Activated naive CD8-positive, alpha-beta T cell treated with anti-CD3 and anti-CD28 coated beads, Interleukin-2, amount 50 U/mL, for 24 hours (primary cell): ENCODE data around the gene TLE5.
"Not testable (repeated sequence)": the region's sequence is repeated elsewhere in the genome, so short reads cannot be mapped to it uniquely, and the experiment has no call there.

ENCODE experiments used
- ATAC-seq: fragments of 150-1000 bp; cut with Tn5 transposase; one replicate; pipeline ENCODE4 v1.10.0; 2021
- DNase-seq: peaks from one replicate; pipeline ENCODE4 v3.0.0; 2021
- H3K27ac Mint-ChIP-seq: one replicate; pipeline ENCODE4 v1.8.0; 2021; ENCODE audit warnings: mild to moderate bottlenecking, mixed read lengths
- H3K27me3 Mint-ChIP-seq: one replicate; pipeline ENCODE4 v1.8.0; 2021; ENCODE audit warnings: mixed read lengths
- H3K36me3 Mint-ChIP-seq: one replicate; pipeline ENCODE4 v1.8.0; 2021; ENCODE audit warnings: low read depth, mixed read lengths
- H3K4me1 Mint-ChIP-seq: one replicate; pipeline ENCODE4 v1.8.0; 2021; ENCODE audit warnings: mixed read lengths
- H3K4me3 Mint-ChIP-seq: one replicate; pipeline ENCODE4 v1.8.0; 2021; ENCODE audit warnings: mild to moderate bottlenecking, moderate library complexity, mixed read lengths
- H3K9me3 Mint-ChIP-seq: one replicate; pipeline ENCODE4 v1.8.0; 2021; ENCODE audit warnings: mixed read lengths

Gene TLE5

DNA sequence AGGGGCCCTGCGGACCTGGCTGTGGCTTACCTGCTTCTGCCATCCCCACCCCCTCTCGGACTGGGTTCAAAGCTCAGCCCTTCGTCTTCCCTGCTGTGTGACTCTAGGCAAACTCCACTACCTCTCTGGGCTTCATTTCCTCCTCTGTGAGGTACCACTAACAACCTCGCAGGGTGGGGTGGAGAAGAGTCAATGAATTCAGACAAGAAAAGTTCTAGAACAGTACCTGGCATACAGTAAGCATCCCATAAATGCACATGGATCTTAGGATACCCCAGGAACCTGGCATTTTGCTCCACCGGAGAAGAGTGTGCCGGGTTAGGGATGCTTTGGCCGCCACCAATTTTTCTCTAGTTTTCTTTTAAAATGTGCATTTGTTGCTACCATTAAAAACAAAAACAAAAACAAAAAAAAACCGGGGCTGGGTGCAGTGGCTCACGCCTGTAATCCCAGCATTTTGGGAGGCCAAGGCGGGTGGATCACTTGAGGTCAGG lies 3.4 kb downstream of the TLE5 start:
- no peaks in the 10 kb centered on the region for H3K27me3 Mint-ChIP-seq
- peaks cover 34% of the 10 kb centered on the region for H3K36me3 Mint-ChIP-seq
- DNase-seq (no peak), ATAC-seq (no peak)
- peaks cover 49% of the 10 kb centered on the region for H3K4me1 Mint-ChIP-seq
- peak overlapping the region; percentile 52 for H3K27ac Mint-ChIP-seq
- no peak overlapping the region for H3K4me3 Mint-ChIP-seq
- no peaks in the 10 kb centered on the region for H3K9me3 Mint-ChIP-seq

- no peak for DNase-seq
- ATAC-seq: no peak
- peaks cover 34% of the 10 kb centered on the region for H3K36me3 Mint-ChIP-seq
- peaks cover 43% of the 10 kb centered on the region for H3K4me1 Mint-ChIP-seq
- peak overlapping the region; percentile 52 for H3K27ac Mint-ChIP-seq
- no peak overlapping the region for H3K4me3 Mint-ChIP-seq
- H3K9me3 Mint-ChIP-seq: no peaks in the 10 kb centered on the region
- no peaks in the 10 kb centered on the region for H3K27me3 Mint-ChIP-seq
These were observed 4.1 kb downstream of the TLE5 start for GRCh38 chr19:3058009-3058820.

- no peak for ATAC-seq
- Mint-ChIP-seq H3K4me1 (peaks cover 43% of the 10 kb centered on the region), H3K4me3 (no peak overlapping the region)
These were observed 5.0 kb downstream of the TLE5 start for GRCh38 chr19:3057275-3057714.

DNA sequence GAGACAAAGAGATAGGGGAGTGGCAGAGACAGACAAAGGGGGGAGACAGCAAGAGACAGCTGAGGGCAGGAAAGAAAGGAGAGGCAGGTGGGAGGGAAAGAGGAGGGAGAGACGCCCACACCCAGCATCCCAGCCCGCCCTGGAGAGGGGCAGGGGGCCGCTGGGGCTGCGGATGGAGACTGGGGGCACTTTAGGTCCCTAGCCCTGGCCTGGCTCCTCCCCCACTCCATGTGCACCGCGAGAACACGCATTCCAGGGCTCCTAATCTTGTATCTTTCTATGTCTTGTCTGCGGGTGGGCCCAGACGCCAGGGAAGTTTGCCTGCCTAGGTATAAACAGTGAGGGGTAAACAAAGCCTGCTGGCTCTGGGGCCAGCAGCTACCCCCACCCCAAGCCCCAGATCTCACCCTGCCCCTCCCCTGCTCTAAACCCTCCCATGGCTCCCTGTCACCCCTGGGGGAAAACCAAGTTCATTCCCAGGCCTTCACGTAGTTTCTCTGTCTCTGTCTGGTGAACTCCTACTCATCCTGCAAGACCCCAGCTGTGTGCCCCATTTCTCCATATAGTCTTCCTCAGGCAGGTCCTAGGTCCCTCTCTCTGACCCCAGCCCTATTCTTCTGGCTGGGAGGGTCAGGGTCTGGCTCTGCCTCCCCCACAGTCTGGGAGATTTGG lies 5.7 kb downstream of the TLE5 start:
- peaks cover 34% of the 10 kb centered on the region for H3K36me3 Mint-ChIP-seq
- peak overlapping the region; percentile 35 for H3K27ac Mint-ChIP-seq
- H3K4me3 Mint-ChIP-seq: no peak overlapping the region
- no peaks in the 10 kb centered on the region for H3K9me3 Mint-ChIP-seq
- DNase-seq: no peak
- H3K27me3 Mint-ChIP-seq: no peaks in the 10 kb centered on the region
- ATAC-seq: no peak
- peaks cover 43% of the 10 kb centered on the region for H3K4me1 Mint-ChIP-seq

More at GRCh38 chr19:3057275-3057714, 5.0 kb downstream of the TLE5 start:
- Mint-ChIP-seq H3K9me3 (no peaks in the 10 kb centered on the region), H3K27ac (no peak overlapping the region), H3K27me3 (no peaks in the 10 kb centered on the region), H3K36me3 (peaks cover 34% of the 10 kb centered on the region)
- DNase-seq: no peak

GRCh38 chr19:3055741-3056416 lies 6.4 kb downstream of the TLE5 start:
- no peak overlapping the region for H3K27ac Mint-ChIP-seq
- no peak overlapping the region for H3K4me3 Mint-ChIP-seq
- ATAC-seq (no peak), DNase-seq (no peak)
- H3K4me1 Mint-ChIP-seq: peaks cover 42% of the 10 kb centered on the region
- peaks cover 32% of the 10 kb centered on the region for H3K36me3 Mint-ChIP-seq
- no peaks in the 10 kb centered on the region for H3K9me3 Mint-ChIP-seq
- no peaks in the 10 kb centered on the region for H3K27me3 Mint-ChIP-seq

- Mint-ChIP-seq H3K9me3 (no peaks in the 10 kb centered on the region), H3K27ac (peak overlapping the region; percentile 49), H3K27me3 (no peaks in the 10 kb centered on the region), H3K4me3 (no peak overlapping the region), H3K36me3 (peaks cover 28% of the 10 kb centered on the region), H3K4me1 (peaks cover 36% of the 10 kb centered on the region)
- ATAC-seq (no peak), DNase-seq (no peak)
These were observed 7.1 kb downstream of the TLE5 start for GRCh38 chr19:3054972-3055740.

- DNase-seq (no peak), ATAC-seq (no peak)
- Mint-ChIP-seq H3K27me3 (no peaks in the 10 kb centered on the region), H3K4me3 (no peak overlapping the region), H3K4me1 (peaks cover 29% of the 10 kb centered on the region), H3K27ac (peak overlapping the region; percentile 49), H3K9me3 (no peaks in the 10 kb centered on the region), H3K36me3 (peaks cover 21% of the 10 kb centered on the region)
These were observed 7.9 kb downstream of the TLE5 start for GRCh38 chr19:3054265-3054971.

DNA sequence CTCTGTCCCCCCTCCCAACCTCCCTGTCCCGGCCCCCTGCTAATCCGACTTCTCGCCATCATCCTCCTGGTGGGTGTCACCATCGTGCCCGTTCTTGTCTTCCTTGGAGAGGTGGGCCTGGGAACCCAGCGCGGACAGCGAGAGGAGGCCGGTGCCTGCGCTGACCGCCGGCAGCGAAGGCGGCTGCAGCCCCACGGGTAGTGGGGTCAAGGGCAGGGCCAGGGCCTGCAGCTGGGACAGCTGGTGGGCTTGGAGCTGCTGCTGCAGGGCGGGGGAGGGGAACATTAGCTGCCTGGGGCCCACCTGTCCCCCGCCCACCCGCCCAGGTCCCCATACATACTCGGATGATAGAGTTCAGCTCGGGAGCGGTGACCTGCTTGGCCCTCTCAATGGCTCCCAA lies 8.5 kb downstream of the TLE5 start:
- H3K4me3 Mint-ChIP-seq: no peak overlapping the region

DNA sequence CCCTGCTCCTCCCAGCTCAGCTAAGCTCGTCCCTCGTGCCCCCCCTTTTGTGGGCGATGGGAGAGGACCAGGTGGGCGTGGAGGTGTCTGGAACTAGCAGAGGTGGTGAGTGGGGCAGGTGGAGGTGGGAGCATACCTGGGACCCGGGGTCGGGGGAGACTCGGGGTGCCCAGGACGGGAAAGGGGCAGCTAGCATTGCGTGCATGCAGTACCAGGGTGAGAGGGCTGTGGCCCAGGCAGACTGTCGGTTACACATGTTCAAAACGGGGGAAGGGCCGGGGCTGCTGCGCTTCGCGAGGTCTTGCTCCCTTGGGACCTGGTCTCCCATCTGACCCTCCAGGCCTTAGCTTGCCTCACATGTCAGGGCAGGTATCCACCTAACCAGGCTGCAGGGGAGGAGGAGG lies 9.1 kb downstream of the TLE5 start:
- Mint-ChIP-seq H3K9me3 (no peaks in the 10 kb centered on the region), H3K36me3 (peaks cover 19% of the 10 kb centered on the region), H3K27me3 (no peaks in the 10 kb centered on the region), H3K4me1 (peaks cover 26% of the 10 kb centered on the region), H3K4me3 (no peak overlapping the region), H3K27ac (no peak overlapping the region)
- no peak for DNase-seq
- ATAC-seq: no peak

More for the DNA sequence above, 8.5 kb downstream of the TLE5 start:
- Mint-ChIP-seq H3K4me1 (peaks cover 30% of the 10 kb centered on the region), H3K27ac (no peak overlapping the region), H3K9me3 (no peaks in the 10 kb centered on the region), H3K36me3 (peaks cover 20% of the 10 kb centered on the region), H3K27me3 (no peaks in the 10 kb centered on the region)
- no peak for DNase-seq
- no peak for ATAC-seq

DNA sequence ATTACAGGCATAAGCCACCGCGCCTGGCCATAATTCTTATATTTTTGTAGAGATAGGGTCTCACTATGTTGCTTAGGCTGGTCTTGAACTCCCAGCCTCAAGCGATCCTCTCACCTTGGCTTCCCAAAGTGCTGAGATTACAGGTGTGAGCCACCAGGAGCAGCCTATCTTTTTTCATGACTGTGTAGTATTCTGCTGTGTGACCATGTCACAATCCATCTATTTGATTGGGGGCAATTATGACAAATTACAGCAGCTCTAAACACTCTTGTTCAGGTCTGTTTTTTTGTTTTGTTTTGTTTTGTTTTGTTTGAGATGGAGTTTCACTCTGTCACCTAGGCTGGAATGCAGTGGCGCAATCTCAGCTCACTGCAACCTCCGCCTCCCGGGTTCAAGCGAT lies 12.3 kb downstream of the TLE5 start:
- H3K36me3 Mint-ChIP-seq, H3K27me3 Mint-ChIP-seq, ATAC-seq, H3K9me3 Mint-ChIP-seq, H3K4me3 Mint-ChIP-seq, DNase-seq, H3K27ac Mint-ChIP-seq: not testable (repeated sequence)
- H3K4me1 Mint-ChIP-seq: peaks cover 25% of the 10 kb centered on the region

DNA sequence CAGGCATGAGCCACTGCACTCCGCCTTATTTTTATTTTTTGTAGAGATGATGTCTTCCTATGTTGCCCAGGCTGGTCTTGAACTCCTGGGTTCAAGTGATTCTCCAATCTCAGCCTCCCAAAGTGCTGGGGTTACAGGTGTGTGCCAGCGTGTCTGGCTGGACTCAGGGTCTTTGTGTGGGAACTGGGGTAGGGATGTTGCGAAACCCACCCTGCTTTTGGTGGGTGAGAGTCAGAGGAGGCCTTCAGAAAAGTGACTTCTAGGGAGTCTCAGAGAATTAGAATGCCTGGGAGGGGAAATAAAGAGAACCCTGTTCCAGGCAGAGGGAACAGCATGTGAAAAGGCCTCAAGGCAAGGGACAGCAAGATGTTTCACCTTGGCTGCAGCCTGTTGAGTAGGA lies 13.2 kb downstream of the TLE5 start:
- Mint-ChIP-seq H3K4me1 (peaks cover 16% of the 10 kb centered on the region), H3K27ac (peak overlapping the region; percentile 41), H3K4me3 (no peak overlapping the region), H3K36me3 (no peaks in the 10 kb centered on the region), H3K9me3 (no peaks in the 10 kb centered on the region), H3K27me3 (peaks cover 4% of the 10 kb centered on the region)
- ATAC-seq (no peak), DNase-seq (no peak)

DNA sequence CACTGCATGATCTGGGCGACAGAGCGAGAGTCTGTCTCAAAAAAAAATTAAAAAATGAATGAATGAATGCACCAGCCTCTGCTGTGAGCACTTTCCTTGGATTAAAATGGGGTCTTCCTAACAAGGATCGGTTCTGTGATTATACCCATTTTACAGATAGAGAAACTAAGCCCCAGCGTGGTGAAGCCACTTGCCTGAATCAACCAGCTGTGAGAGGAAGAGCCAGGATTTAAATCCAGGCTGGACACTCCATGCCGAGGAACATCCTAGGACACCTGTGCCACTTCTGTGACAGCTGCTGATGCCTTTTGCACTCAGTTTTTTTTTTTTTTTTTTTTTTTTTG lies 14.1 kb downstream of the TLE5 start:
- no peaks in the 10 kb centered on the region for H3K36me3 Mint-ChIP-seq
- H3K27ac Mint-ChIP-seq: no peak overlapping the region
- H3K9me3 Mint-ChIP-seq: no peaks in the 10 kb centered on the region
- peaks cover 15% of the 10 kb centered on the region for H3K4me1 Mint-ChIP-seq
- peaks cover 4% of the 10 kb centered on the region for H3K27me3 Mint-ChIP-seq
- ATAC-seq: no peak
- no peak for DNase-seq
- H3K4me3 Mint-ChIP-seq: no peak overlapping the region

GRCh38 chr19:3047496-3048189 lies 14.7 kb downstream of the TLE5 start:
- DNase-seq (peak; percentile 59), ATAC-seq (peak; percentile 63)
- Mint-ChIP-seq H3K4me3 (peak overlapping the region; percentile 71), H3K9me3 (no peaks in the 10 kb centered on the region), H3K27me3 (peaks cover 4% of the 10 kb centered on the region), H3K36me3 (no peaks in the 10 kb centered on the region), H3K27ac (no peak overlapping the region), H3K4me1 (peaks cover 13% of the 10 kb centered on the region)
